NCI-H774 (cell line): ENCODE measurements around the gene TEKT4.
"Not testable (repeated sequence)": the region's sequence is repeated elsewhere in the genome, so short reads cannot be mapped to it uniquely, and the experiment has no call there.

Experiments used
- DNase-seq: peaks from one replicate; lab custom pipeline; 2025; lab: John Stamatoyannopoulos, UW

Gene TEKT4

DNA sequence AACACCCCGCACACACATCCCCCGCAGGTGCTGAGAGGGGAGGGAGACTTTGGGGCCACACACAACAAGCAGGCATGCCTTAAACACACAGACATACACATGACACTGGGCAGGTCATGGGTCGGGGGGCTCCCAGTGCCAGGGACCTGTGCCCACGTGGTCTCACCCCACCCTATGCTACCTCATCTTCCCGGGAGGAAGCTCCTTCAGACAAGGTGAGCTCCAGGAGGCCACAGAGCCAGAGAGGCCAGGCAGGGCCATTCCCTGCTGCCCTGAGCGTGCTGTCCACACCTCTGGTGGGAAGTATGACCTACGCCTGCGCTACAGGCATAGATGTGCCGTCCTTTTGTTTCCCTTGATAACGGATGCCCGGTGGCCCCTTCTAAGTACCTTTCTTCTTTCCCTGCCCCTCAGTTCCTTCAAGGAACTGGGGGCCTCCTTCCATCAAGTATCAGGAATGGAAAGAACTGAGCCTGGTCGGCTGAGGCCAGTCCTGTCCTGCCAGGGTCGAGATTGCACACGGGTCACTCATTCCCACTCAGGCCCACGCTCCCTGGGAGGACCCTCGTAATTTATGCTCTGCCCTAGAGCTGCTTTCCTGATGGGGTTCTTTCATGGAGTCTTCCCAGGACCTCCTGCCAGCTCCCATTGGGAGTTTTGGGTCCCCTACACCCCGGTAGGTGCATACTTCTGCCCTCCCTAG, 4.7 kb downstream of the TEKT4 start:
- DNase-seq, result no peak

DNA sequence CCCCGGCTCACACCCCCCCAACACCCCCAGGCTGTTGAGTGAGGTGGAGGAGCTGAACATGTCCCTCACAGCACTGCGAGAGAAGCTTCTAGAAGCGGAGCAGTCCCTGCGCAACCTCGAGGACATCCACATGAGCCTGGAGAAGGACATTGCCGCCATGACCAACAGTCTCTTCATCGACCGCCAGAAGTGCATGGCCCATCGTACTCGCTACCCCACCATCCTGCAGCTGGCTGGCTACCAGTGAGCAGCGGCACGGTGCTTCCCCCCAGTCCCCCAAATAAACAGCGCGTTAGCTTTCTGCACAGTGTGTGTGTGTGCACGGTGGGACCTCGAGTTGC, 5.3 kb downstream of the TEKT4 start:
- DNase-seq, result no peak

DNA sequence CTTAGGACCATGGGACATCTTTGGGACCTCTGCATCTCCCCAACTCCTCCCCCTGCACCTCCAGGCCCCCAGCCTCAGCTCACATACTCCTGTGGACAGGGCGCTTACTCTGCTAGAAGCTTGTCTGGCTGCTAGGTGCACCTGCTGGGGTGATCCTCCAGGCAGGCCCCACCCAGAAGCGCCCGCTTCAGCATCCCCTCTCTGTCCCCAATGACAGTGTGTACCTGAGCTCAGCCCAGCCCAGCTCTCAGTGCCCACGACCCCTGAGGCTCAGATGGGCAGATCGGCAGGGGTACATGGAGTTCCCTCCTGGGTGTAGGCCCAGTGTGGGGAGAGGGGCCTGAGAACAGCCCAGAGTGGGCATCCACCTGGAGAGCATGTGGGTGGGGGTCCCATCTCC, 5.9 kb downstream of the TEKT4 start:
- no peak for DNase-seq

- DNase-seq, result not testable (repeated sequence)
Measured at GRCh38 chr2:94878575-94878974, 7.3 kb downstream of the TEKT4 start.

- no peak for DNase-seq
Measured at GRCh38 chr2:94879314-94879981, 8.2 kb downstream of the TEKT4 start.

GRCh38 chr2:94879982-94880377, 8.8 kb downstream of the TEKT4 start:
- no peak for DNase-seq

DNA sequence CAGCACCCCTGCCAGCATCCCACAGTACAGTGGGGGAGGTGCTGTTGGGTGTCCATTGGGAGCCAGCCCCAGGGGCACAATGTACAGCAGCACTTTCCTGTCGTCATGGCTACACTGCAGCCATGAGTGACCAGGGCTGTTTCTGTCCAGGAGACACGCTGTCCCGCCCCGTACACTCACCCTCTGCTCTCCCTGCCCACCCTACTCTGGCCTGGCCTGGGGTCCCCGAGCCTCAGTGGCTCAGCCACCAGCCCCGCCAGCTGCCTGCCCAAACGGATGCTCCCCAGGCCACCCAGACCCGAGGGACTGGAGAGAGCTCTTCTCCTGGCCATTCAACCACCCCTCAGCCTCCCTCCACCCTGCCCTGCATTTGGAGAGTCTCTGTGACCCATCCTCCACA, 9.3 kb downstream of the TEKT4 start:
- no peak for DNase-seq

DNA sequence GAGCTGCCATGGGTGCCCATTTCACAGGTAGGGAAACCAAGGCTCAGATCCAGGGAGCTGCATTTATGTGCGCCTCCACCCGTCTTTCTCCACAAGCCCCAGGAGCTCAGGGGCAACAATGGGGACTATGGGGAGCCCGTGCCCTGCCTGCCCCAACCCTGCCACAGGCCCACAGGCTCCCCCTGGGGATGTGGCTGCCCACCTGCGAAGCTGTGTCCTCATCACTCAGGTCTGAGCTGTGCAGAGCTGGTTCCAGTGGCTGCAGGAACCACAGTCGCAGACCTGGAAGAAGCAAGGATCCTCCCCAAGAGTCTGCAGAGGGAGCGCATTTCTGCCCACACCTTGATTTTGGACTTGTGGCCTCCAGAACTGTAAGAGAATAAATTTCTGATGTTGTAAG, 9.8 kb downstream of the TEKT4 start:
- DNase-seq, result no peak

DNA sequence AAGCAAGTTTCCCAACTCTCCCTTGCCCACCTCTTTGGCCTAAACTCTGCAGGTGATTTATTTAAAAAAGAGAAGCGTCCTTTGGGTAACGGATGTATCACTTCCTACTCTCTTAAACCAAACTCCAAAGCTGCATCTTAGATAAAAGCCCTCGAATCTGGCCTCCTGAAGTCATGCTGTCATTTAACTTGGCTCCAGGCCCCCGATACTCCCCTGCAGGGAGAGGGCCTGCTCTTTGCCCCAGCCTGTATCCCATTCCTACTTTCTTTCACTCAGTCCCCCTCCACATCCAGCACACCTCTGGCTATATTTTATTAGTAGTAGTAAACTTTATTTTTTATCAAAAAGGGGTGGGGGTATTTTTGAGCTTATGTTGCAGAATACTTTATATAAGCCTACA, 19.0 kb downstream of the TEKT4 start:
- no peak for DNase-seq

GRCh38 chr2:94895273-94895672, 24.0 kb downstream of the TEKT4 start:
- DNase-seq, result not testable (repeated sequence)

DNA sequence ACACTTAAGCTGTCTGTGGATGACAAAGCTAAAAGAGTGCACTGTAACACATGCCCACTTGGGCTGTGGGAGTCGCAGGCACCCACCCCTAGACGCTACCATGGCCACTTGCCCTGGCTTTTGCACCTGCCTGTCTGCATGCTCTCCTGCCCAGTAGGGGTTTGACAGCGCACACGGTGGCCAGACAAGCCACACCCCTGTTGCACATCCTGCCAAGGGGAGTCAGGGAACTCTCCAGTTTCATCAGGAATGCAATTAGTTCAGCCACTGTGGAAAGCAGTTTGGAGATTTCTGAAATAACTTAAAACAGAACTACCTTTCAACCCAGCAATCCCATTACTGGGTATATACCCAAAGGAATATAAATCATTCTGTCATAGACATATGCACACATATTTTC, 35.7 kb downstream of the TEKT4 start:
- not testable (repeated sequence) for DNase-seq

- DNase-seq, result no peak
Measured at GRCh38 chr2:94923196-94923595, 52.0 kb downstream of the TEKT4 start.

GRCh38 chr2:94924999-94925398, 53.8 kb downstream of the TEKT4 start:
- DNase-seq, result not testable (repeated sequence)
